Right lobe of liver (tissue), 4 donors: ENCODE measurements around the gene LEAP2.

ENCODE experiments used
- POLR2A ChIP-seq: fragments of 450-650 bp; IDR thresholded peaks from one replicate; pipeline ENCODE4 v1.6.1; 2017; ENCODE audit warnings: antibody characterized with exemption, mild to moderate bottlenecking
- TF ChIP-seq, protein P1 (sequence below), 4 donors: fragments of 200-600 bp in 3 of 4; fragments of 450-650 bp in 1 of 4; IDR thresholded peaks; one replicate each; pipeline versions ENCODE4 v1.5.1 to v1.8.0; 2016 to 2022; ENCODE audit warnings: antibody characterized with exemption in 4 of 4, mild to moderate bottlenecking in 2 of 4
- donor health status: DM: no; HTN: no; CAD: no.
- donor health status: DM: no; HTN: no; CAD: no.
- donor health status: DM: no; HTN: yes; CAD: no.

GRCh38 chr5:132909702-132910101 lies 36.2 kb downstream of the LEAP2 start:
- TF ChIP-seq, protein P1, sequence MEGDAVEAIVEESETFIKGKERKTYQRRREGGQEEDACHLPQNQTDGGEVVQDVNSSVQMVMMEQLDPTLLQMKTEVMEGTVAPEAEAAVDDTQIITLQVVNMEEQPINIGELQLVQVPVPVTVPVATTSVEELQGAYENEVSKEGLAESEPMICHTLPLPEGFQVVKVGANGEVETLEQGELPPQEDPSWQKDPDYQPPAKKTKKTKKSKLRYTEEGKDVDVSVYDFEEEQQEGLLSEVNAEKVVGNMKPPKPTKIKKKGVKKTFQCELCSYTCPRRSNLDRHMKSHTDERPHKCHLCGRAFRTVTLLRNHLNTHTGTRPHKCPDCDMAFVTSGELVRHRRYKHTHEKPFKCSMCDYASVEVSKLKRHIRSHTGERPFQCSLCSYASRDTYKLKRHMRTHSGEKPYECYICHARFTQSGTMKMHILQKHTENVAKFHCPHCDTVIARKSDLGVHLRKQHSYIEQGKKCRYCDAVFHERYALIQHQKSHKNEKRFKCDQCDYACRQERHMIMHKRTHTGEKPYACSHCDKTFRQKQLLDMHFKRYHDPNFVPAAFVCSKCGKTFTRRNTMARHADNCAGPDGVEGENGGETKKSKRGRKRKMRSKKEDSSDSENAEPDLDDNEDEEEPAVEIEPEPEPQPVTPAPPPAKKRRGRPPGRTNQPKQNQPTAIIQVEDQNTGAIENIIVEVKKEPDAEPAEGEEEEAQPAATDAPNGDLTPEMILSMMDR (IDR thresholded peaks at IDR 0.05) = no peak
- TF ChIP-seq POLR2A = no peak
